ENCODE results near the gene SERP2.

SERP2 gene

GRCh38 chr13:44416744-44417143 lies 43.1 kb downstream of the SERP2 start (continued):
- TF ChIP-seq PRDM10 (tag by site-specific recombination; IDR thresholded peaks at IDR 0.05) (no peak), ZBTB7A (tag by site-specific recombination; IDR thresholded peaks at IDR 0.05; ENCODE audit: low read depth) (no peak), ZNF341 (tag by site-specific recombination; IDR thresholded peaks at IDR 0.05; ENCODE audit: low read depth) (no peak)

- ChIA-PET POLR2A (no interaction called here), CTCF (no interaction called here)
- H3K36me3 ChIP-seq (ENCODE audit: control insufficient read depth in 2 of 2, insufficient read depth in 1 of 2, low read length in 2 of 2) = no peaks in the 10 kb centered on the region
- H3K4me3 ChIP-seq (ENCODE audit: low read depth, low read length) = no peak overlapping the region
- no peak overlapping the region for H3K27ac ChIP-seq (ENCODE audit: extremely low read depth, low read depth, low read length)
- TF ChIP-seq ZNF138 (tag by site-specific recombination; IDR thresholded peaks at IDR 0.05; ENCODE audit: borderline replicate concordance) = no peak
- no peak for TF ChIP-seq ZNF654 (tag by site-specific recombination; IDR thresholded peaks at IDR 0.05; ENCODE audit: low read depth)
- TF ChIP-seq HOXD13 (CRISPR knock-in tag; IDR thresholded peaks at IDR 0.05; ENCODE audit: borderline replicate concordance) = no peak
- TF ChIP-seq ZNF221 (tag by site-specific recombination; IDR thresholded peaks at IDR 0.05; ENCODE audit: borderline replicate concordance) = no peak
- TF ChIP-seq ZNF350 (tag by site-specific recombination; IDR thresholded peaks at IDR 0.05) = no peak
- no peak for TF ChIP-seq ZNF169 (tag by site-specific recombination; IDR thresholded peaks at IDR 0.05)
- no peak for TF ChIP-seq ZNF596 (tag by site-specific recombination; IDR thresholded peaks at IDR 0.05)
- no peak for TF ChIP-seq ZNF394 (tag by site-specific recombination; IDR thresholded peaks at IDR 0.05; ENCODE audit: borderline replicate concordance)
- TF ChIP-seq ZNF558 (tag by site-specific recombination; IDR thresholded peaks at IDR 0.05) = no peak
- no peak for TF ChIP-seq CTCF (tag by site-specific recombination; IDR thresholded peaks at IDR 0.05)
- no peak for TF ChIP-seq KLF16 (tag by site-specific recombination; IDR thresholded peaks at IDR 0.05)
- TF ChIP-seq ZNF24 (tag by site-specific recombination; IDR thresholded peaks at IDR 0.05) = no peak
- no peak for TF ChIP-seq OVOL3 (tag by site-specific recombination; IDR thresholded peaks at IDR 0.05)
- no peak for TF ChIP-seq ZNF157 (tag by site-specific recombination; IDR thresholded peaks at IDR 0.05)
- no peak for TF ChIP-seq ZNF555 (tag by site-specific recombination; conservative IDR thresholded peaks at IDR 0.05)
- no peak for TF ChIP-seq ZNF398 (tag by site-specific recombination; IDR thresholded peaks at IDR 0.05)
- no peak for TF ChIP-seq ZNF2 (tag by site-specific recombination; IDR thresholded peaks at IDR 0.05)
- no peaks in the 10 kb centered on the region for H3K9me3 ChIP-seq (ENCODE audit: control insufficient read depth, insufficient read depth, low read depth, low read length)
- no peaks in the 10 kb centered on the region for H3K4me1 ChIP-seq (ENCODE audit: control insufficient read depth, insufficient read depth, low read length)
Observed at GRCh38 chr13:44417446-44417845, 43.8 kb downstream of the SERP2 start.

Data from HEK293 (cell line).